Progenitor cell of endocrine pancreas (in vitro differentiated cells): ENCODE results near the gene RNASEH2B. TPM values are rescaled to one million over a fixed set of nuclear protein-coding genes. Genes with fewer than 3 reads are reported as not detected.
A peak's percentile ranks its signal among the peaks of the same experiment; 100 is the strongest.

Experiments used
- DNase-seq: peaks from one replicate; pipeline ENCODE4 v3.0.0; 2021; ENCODE audit warnings: low spot score; ENCODE audit not compliant: unreplicated experiment
- H3K27ac Mint-ChIP-seq: 2 replicates; pipeline ENCODE4 v1.8.0; 2021; ENCODE audit warnings: mild to moderate bottlenecking, moderate library complexity, mixed read lengths
- H3K27me3 Mint-ChIP-seq: 2 replicates; pipeline ENCODE4 v1.8.0; 2021; ENCODE audit warnings: mixed read lengths
- H3K36me3 Mint-ChIP-seq: 2 replicates; pipeline ENCODE4 v1.8.0; 2022; ENCODE audit warnings: mixed read lengths; ENCODE audit not compliant: insufficient read depth
- H3K4me1 Mint-ChIP-seq: 2 replicates; pipeline ENCODE4 v1.8.0; 2021; ENCODE audit warnings: low read depth, mixed read lengths
- H3K4me3 Mint-ChIP-seq: 2 replicates; pipeline ENCODE4 v1.8.0; 2021; ENCODE audit warnings: low read depth, mild to moderate bottlenecking, moderate library complexity, mixed read lengths
- H3K9me3 Mint-ChIP-seq: 2 replicates; pipeline ENCODE4 v1.8.0; 2021; ENCODE audit warnings: low read depth, mixed read lengths
- CTCF ChIP-seq: fragments of 200-600 bp; sonication (generic); IDR thresholded peaks from one replicate; pipeline ENCODE4 v1.5.0; 2021; ENCODE audit warnings: antibody characterized with exemption, mild to moderate bottlenecking; ENCODE audit not compliant: unreplicated experiment
- total RNA-seq: library from RNA; stranded (reverse); gene quantifications from 2 replicates; pipeline ENCODE4 v1.2.1, GENCODE V29; 2021

The RNASEH2B gene
- total RNA-seq, 1 donor from 2014 or later: 43.3 TPM

DNA sequence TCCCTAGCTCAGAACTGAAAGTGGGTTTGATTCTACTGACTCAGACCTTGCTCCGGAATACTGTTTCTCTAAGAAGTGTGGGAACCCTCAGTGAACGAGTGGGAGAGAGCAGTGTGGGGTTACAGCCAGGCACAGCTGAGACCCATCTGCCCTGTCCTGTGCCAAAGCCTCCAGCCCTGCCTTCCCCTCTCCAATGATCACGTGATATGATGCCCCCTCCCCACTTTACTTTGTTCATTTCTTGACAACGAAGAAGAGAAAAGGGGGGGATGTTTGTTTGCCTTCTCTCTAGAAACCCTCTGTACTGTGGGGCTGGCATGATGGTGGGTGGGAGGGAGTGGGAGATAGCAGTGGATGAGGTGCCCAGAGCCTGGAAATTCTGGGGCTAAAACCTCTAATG is 96.0 kb downstream of the RNASEH2B start:
- Mint-ChIP-seq H3K4me3 (no peak overlapping the region), H3K27me3 (peaks cover 13% of the 10 kb centered on the region), H3K27ac (peak overlapping the region; percentile 9), H3K9me3 (no peaks in the 10 kb centered on the region), H3K36me3 (no peaks in the 10 kb centered on the region), H3K4me1 (peaks cover 2% of the 10 kb centered on the region)
- no peak for DNase-seq
- no peak for TF ChIP-seq CTCF

Other genes starting within 250 kb of the RNASEH2B start
- gene DLEU7, start 66.1 kb upstream of the RNASEH2B start, total RNA-seq: 0.50 and 0.93 TPM in 2 replicates
- gene C13orf42, start 201.5 kb downstream of the RNASEH2B start, total RNA-seq: not detected in 2 replicates